Measurements from ENCODE around the gene WNK3. TPM values are rescaled to one million over a fixed set of nuclear protein-coding genes. Genes with fewer than 3 reads are reported as not detected.

The WNK3 gene
- total and polyA plus RNA-seq, 2 of the 13 experiments (the other 11 are each of a cell fraction or from before 2014, with no cell fraction given), result 0.12 to 0.62 TPM

GRCh38 chrX:54237014-54237413, 120.8 kb downstream of the WNK3 start:
- H4K20me1 ChIP-seq (ENCODE audit: insufficient read depth, low read length), result no peaks in the 10 kb centered on the region
- H3K4me1 ChIP-seq (ENCODE audit: insufficient read depth, low read length), result no peaks in the 10 kb centered on the region
- WGBS (ENCODE audit: low lambda C conversion rate), result 65% methylated on average over 4 of the region's 4 CpGs
- BruUV-seq (replicated peaks), result no TSS peak
- POLR2A ChIA-PET, result no interaction called here
- H3K4me3 ChIP-seq (replicated peaks in 1 of 3; ENCODE audit: insufficient read depth in 1 of 3, low read depth in 2 of 3, low read length in 3 of 3), result no peak overlapping the region
- no peaks in the 10 kb centered on the region for H3K27me3 ChIP-seq (ENCODE audit: control insufficient read depth in 1 of 2, insufficient read depth in 2 of 2, low read length in 2 of 2)
- CTCF ChIA-PET (ENCODE audit: low intra/inter-chr PET ratio, low total read pairs), result no interaction called here
- no peaks in the 10 kb centered on the region for H3K9me3 ChIP-seq (ENCODE audit: low read length)
- no peak overlapping the region for H3K27ac ChIP-seq (ENCODE audit: extremely low read length, insufficient read depth, low read length)
- no peaks in the 10 kb centered on the region for H3K79me2 ChIP-seq (ENCODE audit: insufficient read depth, low read length)
- ATAC-seq (no peak), FAIRE-seq (no peak), DNase-seq (ENCODE audit: low spot score) (no peak)
- H2AFZ ChIP-seq (ENCODE audit: low read length), result no peak overlapping the region
- in situ Hi-C loops (cut with HindIII; ENCODE audit: extremely low pct_ligation_motif_present, low pct_unique_long_range_greater_than_20kb), result no loop called here
- no peak overlapping the region for H3K9ac ChIP-seq (ENCODE audit: insufficient read depth, low read depth, low read length)
- TF ChIP-seq ZNF570 (CRISPR knock-in tag; IDR thresholded peaks at IDR 0.05; ENCODE audit: borderline replicate concordance), result no peak
- TF ChIP-seq, protein P1, sequence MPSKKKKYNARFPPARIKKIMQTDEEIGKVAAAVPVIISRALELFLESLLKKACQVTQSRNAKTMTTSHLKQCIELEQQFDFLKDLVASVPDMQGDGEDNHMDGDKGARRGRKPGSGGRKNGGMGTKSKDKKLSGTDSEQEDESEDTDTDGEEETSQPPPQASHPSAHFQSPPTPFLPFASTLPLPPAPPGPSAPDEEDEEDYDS (CRISPR knock-in tag; IDR thresholded peaks at IDR 0.05), result no peak
- TF ChIP-seq HOXA9 (CRISPR knock-in tag; IDR thresholded peaks at IDR 0.05; ENCODE audit: borderline replicate concordance), result no peak
- no peak for TF ChIP-seq ZNF564 (CRISPR knock-in tag; IDR thresholded peaks at IDR 0.05)
- no peak for TF ChIP-seq ZNF414 (CRISPR knock-in tag; IDR thresholded peaks at IDR 0.05)
- TF ChIP-seq ZKSCAN8 (CRISPR knock-in tag; IDR thresholded peaks at IDR 0.05; ENCODE audit: borderline replicate concordance), result no peak
- TF ChIP-seq, protein P2, sequence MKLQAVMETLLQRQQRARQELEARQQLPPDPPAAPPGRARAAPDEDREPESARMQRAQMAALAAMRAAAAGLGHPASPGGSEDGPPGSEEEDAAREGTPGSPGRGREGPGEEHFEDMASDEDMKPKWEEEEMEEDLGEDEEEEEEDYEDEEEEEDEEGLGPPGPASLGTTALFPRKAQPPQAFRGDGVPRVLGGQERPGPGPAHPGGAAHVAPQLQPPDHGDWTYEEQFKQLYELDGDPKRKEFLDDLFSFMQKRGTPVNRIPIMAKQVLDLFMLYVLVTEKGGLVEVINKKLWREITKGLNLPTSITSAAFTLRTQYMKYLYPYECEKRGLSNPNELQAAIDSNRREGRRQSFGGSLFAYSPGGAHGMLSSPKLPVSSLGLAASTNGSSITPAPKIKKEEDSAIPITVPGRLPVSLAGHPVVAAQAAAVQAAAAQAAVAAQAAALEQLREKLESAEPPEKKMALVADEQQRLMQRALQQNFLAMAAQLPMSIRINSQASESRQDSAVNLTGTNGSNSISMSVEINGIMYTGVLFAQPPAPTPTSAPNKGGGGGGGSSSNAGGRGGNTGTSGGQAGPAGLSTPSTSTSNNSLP (IDR thresholded peaks at IDR 0.05; ENCODE audit: low read depth, low read length), result no peak
- TF ChIP-seq ZNF788 (CRISPR knock-in tag; IDR thresholded peaks at IDR 0.05; ENCODE audit: borderline replicate concordance), result no peak
- TF ChIP-seq SOX6 (IDR thresholded peaks at IDR 0.05), result no peak
- no peak for TF ChIP-seq SOX6 (CRISPR knock-in tag; IDR thresholded peaks at IDR 0.05)
- intact Hi-C loops (cut with micrococcal nuclease; ENCODE audit: unreplicated experiment), result no loop called here
- no peak overlapping the region for H3K4me2 ChIP-seq (ENCODE audit: low read depth, low read length)
- no peaks in the 10 kb centered on the region for H3K36me3 ChIP-seq (replicated peaks in 1 of 2; ENCODE audit: control insufficient read depth in 1 of 2, insufficient read depth in 2 of 2, low read length in 2 of 2)
